Left ventricle myocardium inferior (tissue), 1 donor: ENCODE measurements around the gene FXYD5. TPM values are rescaled to one million over a fixed set of nuclear protein-coding genes. Genes with fewer than 3 reads are reported as not detected.

ENCODE experiments used
- DNase-seq: peaks from one replicate; pipeline ENCODE4 v3.0.0-alpha.2; 2020
- H3K27ac ChIP-seq: fragments of 200-600 bp; replicated peaks from 2 replicates; pipeline ENCODE4 v1.8.0; 2021
- H3K27me3 ChIP-seq: fragments of 200-600 bp; 2 replicates; pipeline ENCODE4 v1.8.0; 2021; ENCODE audit warnings: low read depth
- H3K36me3 ChIP-seq: fragments of 200-600 bp; 2 replicates; pipeline ENCODE4 v1.8.0; 2021
- H3K4me1 ChIP-seq: fragments of 200-600 bp; 2 replicates; pipeline ENCODE4 v1.8.0; 2021
- H3K4me3 ChIP-seq: fragments of 200-600 bp; 2 replicates; pipeline ENCODE4 v1.8.0; 2021; ENCODE audit warnings: mild to moderate bottlenecking, moderate library complexity
- H3K9me3 ChIP-seq: fragments of 200-600 bp; replicated peaks from 2 replicates; pipeline ENCODE4 v1.8.0; 2021
- CTCF ChIP-seq: fragments of 200-600 bp; IDR thresholded peaks from 2 replicates; pipeline ENCODE4 v1.8.0; 2021; ENCODE audit warnings: antibody characterized with exemption, mild to moderate bottlenecking, borderline replicate concordance
- intact Hi-C: fragments of 100-400 bp; cut with micrococcal nuclease; formaldehyde crosslinking; loops from one replicate; pipeline ENCODE4 v1.11.0; 2022
- total RNA-seq: library from RNA; stranded (reverse); fragmentation: NEBNext Ultra II Directional; extraction: Animal tissue kit (Norgen Biotek cat#: 25700); gene quantifications from one replicate; pipeline ENCODE4 v1.2.1, GENCODE V29; 2021
- donor health status: DM: no; HTN: yes; CAD: no; lungs with severe emphysema.

FXYD5 gene
- total RNA-seq, 1 donor from 2014 or later, result 23.4 TPM

- H3K27me3 ChIP-seq, result no peaks in the 10 kb centered on the region
- TF ChIP-seq CTCF, result no peak
- H3K4me1 ChIP-seq, result peaks cover 22% of the 10 kb centered on the region
- H3K9me3 ChIP-seq, result no peaks in the 10 kb centered on the region
- no peak overlapping the region for H3K4me3 ChIP-seq
- intact Hi-C loops, result no loop called here
- no peaks in the 10 kb centered on the region for H3K36me3 ChIP-seq
- H3K27ac ChIP-seq, result no peak overlapping the region
- DNase-seq, result no peak
Observed at GRCh38 chr19:35130761-35131720, 23.5 kb upstream of the FXYD5 start.

- TF ChIP-seq CTCF, result no peak
- intact Hi-C loops, result no loop called here
- no peak overlapping the region for H3K27ac ChIP-seq
- no peaks in the 10 kb centered on the region for H3K27me3 ChIP-seq
- no peaks in the 10 kb centered on the region for H3K36me3 ChIP-seq
- peaks cover 22% of the 10 kb centered on the region for H3K4me1 ChIP-seq
- DNase-seq, result no peak
- no peak overlapping the region for H3K4me3 ChIP-seq
- H3K9me3 ChIP-seq, result no peaks in the 10 kb centered on the region
Observed at GRCh38 chr19:35132254-35132653, 22.3 kb upstream of the FXYD5 start.

- Histone ChIP-seq H3K27ac (peak overlapping the region; percentile 75), H3K9me3 (no peaks in the 10 kb centered on the region), H3K27me3 (peaks cover 11% of the 10 kb centered on the region), H3K4me1 (peaks cover 37% of the 10 kb centered on the region), H3K4me3 (peak overlapping the region; percentile 57), H3K36me3 (no peaks in the 10 kb centered on the region)
- DNase-seq, result no peak
- no peak for TF ChIP-seq CTCF
- intact Hi-C loops, result no loop called here
Observed at GRCh38 chr19:35133826-35134225, 20.7 kb upstream of the FXYD5 start.

GRCh38 chr19:35134601-35135242 is 19.8 kb upstream of the FXYD5 start, which contains the start of gene LGI4:
Gene LGI4 (minus strand): TSS chr19:35135059. CDS start chr19:35134680, 379 bp downstream.
- Histone ChIP-seq H3K27me3 (peaks cover 18% of the 10 kb centered on the region), H3K27ac (peak within 1 kb of the TSS; percentile 75), H3K9me3 (no peaks in the 10 kb centered on the region), H3K4me3 (peak within 1 kb of the TSS; percentile 57), H3K36me3 (no peaks in the 10 kb centered on the region), H3K4me1 (peaks cover 44% of the 10 kb centered on the region)
- intact Hi-C loops, result no loop called here
- no peak for TF ChIP-seq CTCF
- no peak for DNase-seq

- intact Hi-C loops, result no loop called here
- Histone ChIP-seq H3K27me3 (peaks cover 25% of the 10 kb centered on the region), H3K27ac (peak overlapping the region; percentile 75), H3K36me3 (no peaks in the 10 kb centered on the region), H3K9me3 (no peaks in the 10 kb centered on the region), H3K4me1 (peaks cover 51% of the 10 kb centered on the region), H3K4me3 (peak overlapping the region; percentile 57)
- peak; percentile 96 for TF ChIP-seq CTCF
- peak; percentile 84 for DNase-seq
Observed at GRCh38 chr19:35135389-35135909, 19.1 kb upstream of the FXYD5 start.
